ENCODE data around the gene TAF5.
"Not testable (repeated sequence)": the region's sequence is repeated elsewhere in the genome, so short reads cannot be mapped to it uniquely, and the experiment has no call there.

Gene TAF5

DNA sequence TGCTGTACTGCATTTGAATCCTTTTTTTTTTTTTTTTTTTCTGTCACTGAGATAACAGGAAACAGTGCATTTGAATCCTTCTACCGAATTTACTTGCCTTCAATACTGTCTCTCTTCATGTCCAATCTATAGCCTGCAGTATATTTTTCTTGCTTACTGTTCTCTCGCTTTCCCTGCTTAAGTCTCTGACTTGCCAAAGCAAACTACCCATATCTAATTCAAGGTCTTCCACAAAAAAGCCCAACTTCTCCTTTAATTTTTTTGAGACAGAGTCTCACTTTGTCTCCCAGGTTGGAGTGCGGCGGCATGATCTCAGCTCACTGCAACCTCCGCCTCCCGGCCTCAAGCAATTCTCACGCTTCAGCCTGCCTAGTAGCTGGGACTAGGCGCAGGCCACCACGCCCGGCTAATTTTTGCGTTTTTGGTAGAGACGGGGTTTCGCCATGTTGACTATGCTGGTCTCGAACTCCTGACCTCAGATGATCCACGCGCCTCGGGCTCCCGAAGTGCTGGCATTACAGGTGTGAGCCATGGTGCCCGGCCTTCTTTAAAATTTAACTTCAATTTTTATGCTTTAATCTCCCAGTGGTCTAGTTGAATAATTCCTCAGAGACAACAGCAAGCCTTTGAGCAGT, 29.5 kb downstream of the TAF5 start:
- Histone ChIP-seq H3K9me3 (ENCODE audit: control insufficient read depth, low read length) (no peaks in the 10 kb centered on the region), H3K79me2 (peaks cover 23% of the 10 kb centered on the region), H3K4me2 (ENCODE audit: low read length) (peak overlapping the region; percentile 87), H2AFZ (peak overlapping the region; percentile 87), H3K4me1 (peaks cover 8% of the 10 kb centered on the region), H3K36me3 (ENCODE audit: control insufficient read depth, insufficient read depth, low read length) (no peaks in the 10 kb centered on the region), H3K27me3 (ENCODE audit: control insufficient read depth, insufficient read depth, low read length) (no peaks in the 10 kb centered on the region), H3K27ac (no peak overlapping the region), H3K9ac (no peak overlapping the region), H3K4me3 (ENCODE audit: low read depth, low read length) (peak overlapping the region; percentile 95)
- TF ChIP-seq, protein P1, sequence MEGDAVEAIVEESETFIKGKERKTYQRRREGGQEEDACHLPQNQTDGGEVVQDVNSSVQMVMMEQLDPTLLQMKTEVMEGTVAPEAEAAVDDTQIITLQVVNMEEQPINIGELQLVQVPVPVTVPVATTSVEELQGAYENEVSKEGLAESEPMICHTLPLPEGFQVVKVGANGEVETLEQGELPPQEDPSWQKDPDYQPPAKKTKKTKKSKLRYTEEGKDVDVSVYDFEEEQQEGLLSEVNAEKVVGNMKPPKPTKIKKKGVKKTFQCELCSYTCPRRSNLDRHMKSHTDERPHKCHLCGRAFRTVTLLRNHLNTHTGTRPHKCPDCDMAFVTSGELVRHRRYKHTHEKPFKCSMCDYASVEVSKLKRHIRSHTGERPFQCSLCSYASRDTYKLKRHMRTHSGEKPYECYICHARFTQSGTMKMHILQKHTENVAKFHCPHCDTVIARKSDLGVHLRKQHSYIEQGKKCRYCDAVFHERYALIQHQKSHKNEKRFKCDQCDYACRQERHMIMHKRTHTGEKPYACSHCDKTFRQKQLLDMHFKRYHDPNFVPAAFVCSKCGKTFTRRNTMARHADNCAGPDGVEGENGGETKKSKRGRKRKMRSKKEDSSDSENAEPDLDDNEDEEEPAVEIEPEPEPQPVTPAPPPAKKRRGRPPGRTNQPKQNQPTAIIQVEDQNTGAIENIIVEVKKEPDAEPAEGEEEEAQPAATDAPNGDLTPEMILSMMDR (IDR thresholded peaks at IDR 0.05) = no peak

DNA sequence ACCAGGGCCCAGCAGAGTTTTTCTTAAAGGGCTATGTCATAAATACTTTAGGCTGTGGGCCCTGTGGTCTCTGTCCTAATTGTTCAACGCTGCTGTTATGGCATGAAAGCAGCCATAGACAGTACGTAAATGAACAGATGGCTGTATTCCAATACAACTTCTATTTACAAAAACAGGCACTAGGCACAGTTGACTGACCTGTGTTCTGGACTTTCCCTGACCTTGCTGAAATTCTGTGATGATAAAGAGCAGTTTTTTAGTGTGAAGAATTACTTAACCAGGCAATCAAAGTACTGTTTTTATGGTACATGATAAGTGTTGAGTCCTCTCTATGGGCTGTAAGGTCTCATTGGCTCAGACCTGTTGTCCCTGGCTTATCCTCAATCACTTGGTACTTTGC, 45.8 kb downstream of the TAF5 start:
- Histone ChIP-seq H2AFZ (no peak overlapping the region), H3K4me3 (ENCODE audit: low read depth, low read length) (no peak overlapping the region), H3K79me2 (no peaks in the 10 kb centered on the region), H3K9me3 (ENCODE audit: control insufficient read depth, low read length) (no peaks in the 10 kb centered on the region), H3K27ac (no peak overlapping the region), H3K4me2 (ENCODE audit: low read length) (no peak overlapping the region), H3K36me3 (ENCODE audit: control insufficient read depth, insufficient read depth, low read length) (no peaks in the 10 kb centered on the region), H3K27me3 (ENCODE audit: control insufficient read depth, insufficient read depth, low read length) (no peaks in the 10 kb centered on the region), H3K4me1 (no peaks in the 10 kb centered on the region), H3K9ac (no peak overlapping the region)
- TF ChIP-seq, protein P1 (IDR thresholded peaks at IDR 0.05) = no peak

- Histone ChIP-seq H3K27me3 (ENCODE audit: control insufficient read depth, insufficient read depth, low read length) (no peaks in the 10 kb centered on the region), H3K9me3 (ENCODE audit: control insufficient read depth, low read length) (no peaks in the 10 kb centered on the region), H3K4me2 (ENCODE audit: low read length) (no peak overlapping the region), H3K36me3 (ENCODE audit: control insufficient read depth, insufficient read depth, low read length) (no peaks in the 10 kb centered on the region), H3K27ac (no peak overlapping the region), H3K79me2 (no peaks in the 10 kb centered on the region), H3K4me3 (ENCODE audit: low read depth, low read length) (no peak overlapping the region), H3K9ac (no peak overlapping the region), H2AFZ (no peak overlapping the region), H3K4me1 (no peaks in the 10 kb centered on the region)
- TF ChIP-seq, protein P1 (IDR thresholded peaks at IDR 0.05) = no peak
Measured at GRCh38 chr10:103415581-103415980, 47.8 kb downstream of the TAF5 start.

GRCh38 chr10:103416436-103417147, 48.8 kb downstream of the TAF5 start:
- no peak overlapping the region for H3K4me3 ChIP-seq (ENCODE audit: low read depth, low read length)
- no peak overlapping the region for H3K4me2 ChIP-seq (ENCODE audit: low read length)
- TF ChIP-seq, protein P1 (IDR thresholded peaks at IDR 0.05) = peak; percentile 74
- no peaks in the 10 kb centered on the region for H3K27me3 ChIP-seq (ENCODE audit: control insufficient read depth, insufficient read depth, low read length)
- H3K4me1 ChIP-seq = no peaks in the 10 kb centered on the region
- H3K36me3 ChIP-seq (ENCODE audit: control insufficient read depth, insufficient read depth, low read length) = no peaks in the 10 kb centered on the region
- H3K9ac ChIP-seq = no peak overlapping the region
- H3K27ac ChIP-seq = no peak overlapping the region
- H3K9me3 ChIP-seq (ENCODE audit: control insufficient read depth, low read length) = no peaks in the 10 kb centered on the region
- no peaks in the 10 kb centered on the region for H3K79me2 ChIP-seq
- H2AFZ ChIP-seq = no peak overlapping the region

DNA sequence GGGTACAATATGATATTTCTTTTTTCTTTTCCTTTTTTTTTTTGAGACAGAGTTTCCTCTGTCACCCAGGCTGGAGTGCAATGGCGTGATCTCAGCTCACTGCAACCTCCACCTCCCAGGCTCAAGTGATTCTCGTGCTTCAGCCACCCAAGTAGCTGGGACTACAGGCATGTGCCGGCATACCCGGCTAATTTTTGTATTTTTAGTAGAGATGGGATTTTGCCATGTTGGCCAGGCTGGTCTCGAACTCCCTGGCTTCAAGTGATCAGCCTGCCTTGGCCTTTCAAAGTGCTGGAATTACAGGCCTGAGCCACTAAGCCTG, 49.3 kb downstream of the TAF5 start:
- not testable (repeated sequence) for H3K27ac ChIP-seq; H3K36me3 ChIP-seq (ENCODE audit: control insufficient read depth, insufficient read depth, low read length); H2AFZ ChIP-seq; H3K4me1 ChIP-seq; H3K79me2 ChIP-seq; H3K4me2 ChIP-seq (ENCODE audit: low read length); H3K4me3 ChIP-seq (ENCODE audit: low read depth, low read length); H3K27me3 ChIP-seq (ENCODE audit: control insufficient read depth, insufficient read depth, low read length); H3K9me3 ChIP-seq (ENCODE audit: control insufficient read depth, low read length); H3K9ac ChIP-seq

Data from parathyroid adenoma (tissue), 2 donors.